ENCODE measurements around the gene OLFM1.
"Not testable (repeated sequence)": the region's sequence is repeated elsewhere in the genome, so short reads cannot be mapped to it uniquely, and the experiment has no call there.

OLFM1 gene

DNA sequence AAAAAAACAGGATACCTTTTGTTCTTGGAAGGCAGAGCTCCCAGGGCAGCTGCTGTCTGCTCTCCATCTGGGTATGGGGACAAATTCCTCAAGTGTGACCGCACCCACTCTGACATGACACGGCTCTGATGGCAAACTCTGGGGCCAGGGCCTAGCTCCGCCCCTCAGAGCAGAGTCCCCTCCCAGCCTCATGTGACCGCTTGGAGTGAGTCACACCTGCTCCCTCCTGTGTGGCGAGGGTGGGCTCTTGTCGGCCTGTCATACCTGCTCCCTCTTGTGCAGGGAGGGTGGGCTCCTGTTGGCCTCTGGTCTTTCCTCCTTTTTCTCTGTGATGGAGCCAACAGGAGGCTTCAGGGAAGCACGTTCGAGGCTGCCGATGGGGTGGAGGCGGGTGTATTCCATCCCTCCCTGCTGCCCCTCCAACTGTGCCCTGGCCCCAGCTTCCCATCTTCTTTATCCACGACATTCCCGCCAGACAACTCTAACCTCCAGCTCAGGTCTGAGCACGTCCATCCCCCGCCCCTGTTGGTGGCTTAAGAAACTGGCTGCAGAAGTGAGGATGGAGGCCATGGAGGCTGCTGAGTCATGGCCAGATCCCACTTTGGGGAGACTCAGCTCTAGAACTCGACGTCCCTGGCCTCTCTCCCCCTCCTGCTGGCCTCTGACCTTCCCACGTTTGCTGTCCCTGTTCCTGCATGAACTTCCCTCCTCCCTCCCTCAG is 65.3 kb downstream of the OLFM1 start:
- DNase-seq (ENCODE audit: low read depth): no peak

DNA sequence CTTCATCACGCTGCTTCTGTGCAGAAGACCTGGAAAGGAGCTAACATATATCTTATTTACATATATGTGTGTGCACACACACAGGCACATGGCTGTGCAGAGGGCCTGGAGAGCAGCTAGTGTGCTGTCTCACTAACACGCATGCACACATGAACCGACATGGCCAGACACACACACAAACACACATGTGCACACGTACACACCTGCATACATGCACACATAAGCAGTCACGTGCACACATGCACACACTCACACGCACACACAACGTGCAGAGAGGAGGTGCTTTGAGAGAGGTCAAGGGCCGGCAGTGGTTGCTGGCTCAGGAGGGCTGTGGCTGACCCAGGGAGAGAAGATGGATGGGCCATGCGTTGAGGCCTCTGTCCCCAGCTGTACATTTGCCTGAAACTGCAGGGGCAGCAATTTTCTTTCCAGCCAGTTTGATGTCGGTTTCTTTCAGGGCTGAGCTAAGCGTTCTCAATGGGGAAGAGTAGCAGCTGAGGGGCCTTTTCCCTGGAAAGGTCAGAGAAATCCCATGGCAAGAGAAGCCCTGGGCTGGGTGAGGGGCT is 66.7 kb downstream of the OLFM1 start:
- DNase-seq (ENCODE audit: low read depth): no peak

DNA sequence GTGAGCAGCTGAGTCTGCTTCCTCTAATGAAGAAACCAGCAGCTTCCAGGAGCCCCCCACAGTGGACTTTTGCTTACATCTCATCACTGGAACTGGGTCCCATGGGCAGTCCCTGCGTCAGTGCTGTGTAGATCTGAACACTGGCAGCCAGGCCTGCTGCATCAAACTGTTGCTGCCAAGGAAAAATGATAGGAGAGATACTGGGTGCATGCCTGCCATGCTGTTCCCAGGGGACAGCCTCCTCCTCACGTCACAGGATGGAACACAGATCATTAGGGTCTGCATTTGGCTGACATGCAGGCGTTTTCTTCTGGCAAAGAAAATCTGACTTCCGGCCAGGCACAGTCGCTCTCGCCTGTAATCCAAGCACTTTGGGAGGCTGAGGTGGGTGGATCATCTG is 67.9 kb downstream of the OLFM1 start:
- no peak for DNase-seq (ENCODE audit: low read depth)

DNA sequence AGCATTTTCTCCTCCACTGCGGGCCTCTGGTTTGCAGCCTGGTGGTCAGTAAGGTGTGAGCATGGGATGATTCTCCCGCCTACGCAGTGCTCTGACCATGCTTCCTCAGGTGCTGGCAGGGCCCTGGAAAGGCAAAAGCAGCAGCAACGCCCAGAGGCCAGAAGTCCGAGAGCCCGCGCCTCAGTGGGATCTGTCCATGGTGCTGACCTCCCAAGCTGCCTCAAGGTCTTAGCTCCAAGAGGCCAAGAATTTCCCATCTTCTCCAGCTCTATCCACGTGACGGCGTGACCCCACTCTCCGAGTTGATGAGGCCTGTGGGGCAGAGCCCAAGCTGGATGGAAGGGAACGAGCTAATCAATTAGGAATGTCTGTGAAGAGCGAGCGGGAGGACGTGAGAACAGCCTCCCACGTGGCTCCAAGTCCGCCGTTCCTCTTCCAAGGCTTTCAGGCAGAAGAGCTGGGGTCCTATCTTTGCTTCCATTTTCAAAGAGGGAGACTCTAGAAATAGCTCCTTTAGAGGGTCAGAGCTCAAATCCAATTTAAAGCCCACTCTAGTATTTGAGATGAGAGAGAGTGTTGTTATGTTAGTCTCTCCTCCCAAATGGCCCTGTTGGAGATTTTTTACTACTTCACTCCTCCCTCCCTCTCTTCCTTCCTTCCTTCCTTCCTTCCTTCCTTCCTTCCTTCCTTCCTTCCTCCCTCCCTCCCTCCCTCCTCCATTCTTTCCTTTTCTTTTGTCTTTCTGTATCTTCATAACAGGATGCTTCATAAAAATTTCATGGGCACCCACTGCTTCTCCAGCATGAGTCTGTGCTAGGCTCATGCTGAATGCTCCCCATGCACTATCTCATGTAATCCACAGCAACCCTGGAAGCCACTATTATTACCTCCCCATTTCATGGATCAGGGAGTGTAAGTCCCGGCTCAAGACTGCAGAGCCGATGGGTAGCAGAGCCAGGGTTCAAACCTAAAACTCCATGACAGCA is 69.3 kb downstream of the OLFM1 start:
- no peak for DNase-seq (ENCODE audit: low read depth)

DNA sequence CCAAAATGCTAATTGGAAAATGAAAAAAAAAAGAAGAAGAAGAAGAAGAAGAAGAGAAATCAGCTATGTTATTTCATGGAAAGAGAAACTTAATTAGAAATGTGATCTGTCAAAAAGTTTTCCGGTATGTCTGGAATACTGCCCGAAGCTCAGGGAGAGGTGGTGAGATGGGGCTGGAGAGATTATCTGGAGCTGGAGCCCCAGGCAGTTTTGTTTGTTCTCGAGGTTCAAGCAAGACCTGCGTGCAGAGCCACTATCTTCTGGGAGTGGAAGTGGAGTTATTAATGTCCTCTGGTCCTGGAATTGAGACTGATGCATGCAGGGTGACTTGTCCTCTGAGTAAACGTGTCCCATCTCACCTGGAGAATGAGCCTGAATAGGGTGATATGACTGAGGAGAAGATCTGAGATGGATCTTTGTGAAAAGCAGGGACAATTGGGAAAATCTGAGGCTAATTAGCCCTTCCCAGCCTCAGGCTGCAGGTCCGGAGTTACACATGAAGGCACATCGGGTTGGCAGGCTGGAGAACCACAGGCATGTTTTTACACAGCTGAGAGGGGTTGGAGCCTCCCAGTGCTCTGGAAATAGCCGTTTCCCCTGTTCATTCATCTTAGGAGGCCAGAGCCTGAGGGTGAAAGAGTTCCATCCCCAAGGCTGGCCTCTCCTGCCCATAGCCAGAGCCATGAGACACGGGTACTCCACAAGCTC is 70.5 kb downstream of the OLFM1 start:
- no peak for DNase-seq (ENCODE audit: low read depth)

DNA sequence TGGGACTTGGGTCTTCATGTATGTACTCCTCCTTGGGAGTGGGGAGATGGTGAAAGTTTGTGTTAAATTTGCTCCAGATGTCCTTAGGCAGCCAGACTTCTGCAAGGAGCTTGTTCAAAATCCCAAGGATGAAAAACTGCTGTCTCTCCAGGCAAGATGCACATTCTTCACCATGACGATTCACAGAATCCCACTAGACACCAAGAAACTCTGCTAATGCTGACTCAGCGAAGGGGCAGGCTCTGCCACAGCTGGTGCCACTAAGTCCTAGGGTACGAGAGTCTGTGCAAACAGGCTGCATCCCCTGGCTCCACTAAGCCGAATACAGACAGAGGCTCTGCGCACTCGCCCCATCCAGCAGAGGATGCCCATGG is 71.1 kb downstream of the OLFM1 start:
- DNase-seq (ENCODE audit: low read depth): no peak

DNA sequence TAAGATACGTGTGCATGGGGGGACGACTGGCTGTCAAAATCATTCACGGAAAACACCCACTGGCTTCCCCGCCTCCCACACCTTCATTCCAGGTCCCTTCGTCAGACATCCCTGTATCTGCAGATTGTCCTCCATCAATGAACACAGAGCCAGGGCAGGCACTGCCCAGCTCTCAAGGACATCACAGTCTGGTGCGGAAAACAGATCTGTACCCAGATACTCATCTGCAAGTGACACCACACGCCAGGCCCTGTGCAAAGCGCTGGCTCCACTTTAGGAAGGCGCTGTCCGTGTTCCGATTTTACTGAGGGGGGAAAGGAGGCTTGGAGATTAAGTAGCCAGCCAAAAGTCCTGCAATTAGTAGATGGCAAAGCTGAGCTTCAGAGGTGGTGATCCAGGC is 72.3 kb downstream of the OLFM1 start:
- DNase-seq (ENCODE audit: low read depth): no peak

DNA sequence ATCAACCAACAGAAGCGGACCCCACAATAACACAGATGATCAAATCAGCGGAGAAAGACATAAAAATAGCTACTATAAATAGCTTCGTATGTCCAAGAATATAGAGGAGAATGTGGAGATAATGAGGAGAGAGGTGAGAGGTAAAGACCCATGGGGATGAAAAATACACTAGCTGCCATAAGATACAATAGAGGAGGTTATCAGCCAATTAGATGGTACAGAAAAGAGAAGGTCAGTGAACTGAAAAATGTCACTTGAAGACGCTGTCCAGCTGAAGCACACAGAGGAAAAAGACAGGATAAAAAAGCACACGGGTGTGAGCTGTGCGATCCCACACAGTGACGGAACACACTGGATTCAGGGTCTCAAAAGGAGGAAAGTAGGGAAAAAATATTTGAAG is 73.4 kb downstream of the OLFM1 start:
- DNase-seq (ENCODE audit: low read depth): no peak

DNA sequence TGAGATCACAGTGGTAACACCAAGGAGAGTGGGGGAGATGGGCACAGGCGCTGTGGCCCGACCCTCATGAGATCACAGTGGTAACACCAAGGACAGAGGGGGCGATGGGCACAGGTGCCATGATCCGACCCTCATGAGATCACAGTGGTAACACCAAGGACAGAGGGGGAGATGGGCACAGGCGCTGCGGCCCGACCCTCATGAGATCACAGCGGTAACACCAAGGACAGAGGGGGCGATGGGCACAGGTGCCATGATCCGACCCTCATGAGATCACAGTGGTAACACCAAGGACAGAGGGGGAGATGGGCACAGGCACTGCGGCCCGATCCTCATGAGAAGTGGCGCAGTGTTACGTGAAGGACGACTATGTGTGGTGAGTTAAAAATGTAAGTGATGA is 75.1 kb downstream of the OLFM1 start:
- DNase-seq (ENCODE audit: low read depth): not testable (repeated sequence)

DNA sequence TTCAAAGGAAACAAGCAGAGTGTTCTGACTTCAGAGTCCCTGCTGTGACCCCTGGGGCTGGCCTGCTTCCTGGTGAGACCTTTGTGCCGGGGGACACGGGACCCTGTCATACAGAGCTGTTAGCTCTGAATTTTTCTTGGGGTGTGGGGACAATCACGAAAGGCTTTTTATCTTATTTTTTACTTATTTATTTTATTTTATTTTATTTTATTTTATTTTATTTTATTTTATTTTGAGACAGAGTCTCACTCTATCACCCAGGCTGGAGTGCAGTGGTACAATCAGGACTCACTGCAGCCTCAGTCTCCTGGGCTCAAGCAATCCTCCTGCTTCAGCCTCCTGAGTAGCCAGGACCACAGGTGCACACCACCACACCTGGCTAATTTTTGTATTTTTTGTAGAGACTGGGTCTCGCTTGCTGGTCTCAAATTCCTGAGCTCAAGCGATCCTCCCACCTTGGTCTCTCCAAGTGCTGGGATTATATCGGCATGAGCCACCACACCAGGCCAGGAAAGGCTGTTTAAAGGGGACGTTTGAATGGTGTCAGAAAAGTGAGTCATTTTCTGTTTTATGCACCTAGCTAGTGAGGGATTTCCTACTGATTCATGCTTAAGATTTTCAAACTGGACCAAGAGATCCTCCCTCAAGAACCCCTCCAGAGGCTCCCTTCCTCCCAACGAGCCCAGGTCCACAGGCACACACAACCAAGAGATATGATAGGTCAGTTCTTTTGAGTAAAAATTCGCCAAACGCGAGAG is 75.7 kb downstream of the OLFM1 start:
- DNase-seq (ENCODE audit: low read depth): no peak

DNA sequence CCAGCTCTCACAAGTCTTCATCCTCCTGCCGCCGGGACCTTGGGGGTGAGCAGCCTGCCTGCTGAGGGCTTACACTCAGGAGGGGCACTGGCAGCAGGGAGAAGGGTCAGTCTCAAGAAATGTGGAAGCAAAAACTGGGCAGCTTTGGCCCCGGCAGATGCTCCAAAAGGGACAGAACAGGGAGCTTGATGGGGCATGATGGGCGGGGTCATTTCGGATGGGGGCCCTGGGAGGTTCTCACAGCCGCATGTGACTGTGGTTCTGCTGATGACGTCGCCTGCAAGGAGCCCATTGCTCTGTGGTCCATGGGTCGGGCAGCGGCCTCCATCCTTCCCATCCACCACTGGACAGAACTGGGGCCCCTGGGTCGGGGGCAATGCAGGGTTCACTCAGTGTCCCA is 76.6 kb downstream of the OLFM1 start:
- DNase-seq (ENCODE audit: low read depth): no peak

DNA sequence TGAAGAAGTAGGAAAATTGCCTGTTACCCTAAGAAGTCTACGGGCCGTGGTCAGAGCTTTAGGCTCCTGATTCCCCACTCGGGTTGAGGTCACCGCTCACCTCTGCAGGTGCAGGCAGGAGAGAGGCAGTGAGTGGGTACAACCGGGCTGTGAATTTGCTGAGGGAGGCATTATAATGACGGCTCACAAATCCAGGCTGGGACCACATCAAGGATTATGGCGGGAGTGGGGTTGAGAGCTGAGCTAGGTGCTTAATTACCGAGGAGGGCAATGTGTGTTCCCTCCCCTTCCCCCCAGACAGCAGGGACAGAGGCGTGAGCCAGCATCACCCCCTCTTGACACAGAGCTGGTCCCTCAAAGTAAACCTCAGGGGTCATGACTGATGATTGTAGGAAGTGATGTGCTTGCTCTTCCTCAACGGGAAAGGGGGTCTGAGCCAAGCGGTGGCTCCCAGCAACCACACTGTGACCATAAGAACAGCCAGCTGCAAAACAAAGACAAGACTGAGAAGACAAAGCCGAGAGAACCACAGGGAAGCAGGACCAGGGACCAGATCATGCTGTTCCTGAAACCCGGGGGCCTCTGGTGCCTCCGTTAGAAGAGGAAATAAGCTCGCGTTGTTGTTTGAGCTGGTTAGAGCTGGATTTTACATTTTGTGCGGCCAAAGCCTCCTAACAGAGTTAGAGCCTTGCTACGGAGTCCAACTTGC is 77.7 kb downstream of the OLFM1 start:
- DNase-seq (ENCODE audit: low read depth): no peak

DNA sequence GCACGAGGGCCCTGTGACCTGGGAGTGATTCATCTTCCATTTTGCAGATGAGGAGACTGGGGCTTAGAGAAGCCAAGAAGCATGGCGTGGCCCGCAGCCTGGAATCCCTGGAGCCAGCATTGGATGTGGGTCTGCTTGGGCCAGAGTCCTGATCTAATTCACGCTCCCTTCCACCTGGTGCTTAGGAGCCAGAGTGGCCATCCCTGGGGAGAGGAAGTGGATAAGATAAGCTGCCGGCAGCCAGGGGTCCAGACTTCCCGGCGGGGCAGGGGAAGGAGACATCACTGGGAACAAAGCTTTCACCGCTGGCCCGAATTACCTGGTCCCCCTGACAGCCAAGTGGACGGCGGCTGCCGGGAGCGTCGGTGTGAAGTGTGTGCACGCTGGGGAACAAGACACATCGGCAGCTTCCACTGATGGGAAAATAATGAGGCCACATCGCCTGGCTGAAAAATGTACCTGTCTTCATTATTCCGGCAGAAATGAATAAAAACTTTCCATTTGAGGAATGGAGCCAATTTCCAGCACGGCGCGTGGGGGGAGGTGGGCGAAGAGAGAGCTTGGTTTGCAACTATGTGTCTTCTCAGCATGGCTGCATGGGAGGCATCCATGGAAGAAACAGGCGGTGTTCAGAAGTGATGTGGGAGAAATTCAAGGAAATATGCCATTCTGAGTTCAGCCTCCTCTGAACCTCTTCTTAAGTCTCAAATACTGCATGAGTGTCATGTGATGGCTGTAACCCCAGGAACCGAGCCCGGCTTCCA is 78.5 kb downstream of the OLFM1 start:
- DNase-seq (ENCODE audit: low read depth): no peak

DNA sequence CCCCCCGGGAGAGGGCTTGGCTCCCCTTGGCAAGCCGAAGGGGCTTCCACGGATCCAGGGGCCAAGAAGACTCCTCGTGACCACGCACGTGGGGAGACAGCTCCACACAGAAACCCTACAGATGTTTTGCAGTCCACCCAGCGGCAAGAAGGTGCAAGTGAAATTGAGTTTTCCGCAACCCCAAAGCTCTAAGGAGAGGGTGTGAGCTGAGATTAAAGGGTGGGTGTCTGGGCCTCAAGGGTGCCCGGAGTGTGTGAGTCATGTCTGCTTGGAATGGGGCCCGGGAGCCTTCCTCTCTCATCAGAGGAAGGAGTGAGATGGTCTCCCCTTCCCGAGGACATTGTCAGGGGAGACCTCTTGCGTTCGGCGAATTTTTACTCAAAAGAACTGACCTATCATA is 79.1 kb downstream of the OLFM1 start:
- DNase-seq (ENCODE audit: low read depth): no peak

DNA sequence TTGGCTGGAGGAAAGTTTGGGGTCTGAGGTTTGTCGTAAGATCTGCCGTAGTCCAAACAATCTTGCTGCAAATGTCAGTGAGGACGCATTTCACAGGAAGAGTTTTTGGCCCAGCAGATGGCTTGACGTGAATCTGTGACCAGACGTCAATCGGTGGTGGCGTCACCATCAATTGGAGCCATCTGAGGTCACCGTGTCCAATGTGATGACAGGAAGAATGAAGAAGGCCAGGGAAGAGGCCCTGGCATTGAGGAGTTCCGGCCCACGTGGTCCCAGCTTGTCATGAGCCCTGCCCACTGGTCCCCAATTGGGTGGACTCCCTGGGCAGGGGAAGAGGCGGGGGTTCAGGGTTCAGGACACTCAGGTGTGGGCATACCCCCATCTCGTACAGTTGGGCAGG is 79.9 kb downstream of the OLFM1 start:
- no peak for DNase-seq (ENCODE audit: low read depth)

DNA sequence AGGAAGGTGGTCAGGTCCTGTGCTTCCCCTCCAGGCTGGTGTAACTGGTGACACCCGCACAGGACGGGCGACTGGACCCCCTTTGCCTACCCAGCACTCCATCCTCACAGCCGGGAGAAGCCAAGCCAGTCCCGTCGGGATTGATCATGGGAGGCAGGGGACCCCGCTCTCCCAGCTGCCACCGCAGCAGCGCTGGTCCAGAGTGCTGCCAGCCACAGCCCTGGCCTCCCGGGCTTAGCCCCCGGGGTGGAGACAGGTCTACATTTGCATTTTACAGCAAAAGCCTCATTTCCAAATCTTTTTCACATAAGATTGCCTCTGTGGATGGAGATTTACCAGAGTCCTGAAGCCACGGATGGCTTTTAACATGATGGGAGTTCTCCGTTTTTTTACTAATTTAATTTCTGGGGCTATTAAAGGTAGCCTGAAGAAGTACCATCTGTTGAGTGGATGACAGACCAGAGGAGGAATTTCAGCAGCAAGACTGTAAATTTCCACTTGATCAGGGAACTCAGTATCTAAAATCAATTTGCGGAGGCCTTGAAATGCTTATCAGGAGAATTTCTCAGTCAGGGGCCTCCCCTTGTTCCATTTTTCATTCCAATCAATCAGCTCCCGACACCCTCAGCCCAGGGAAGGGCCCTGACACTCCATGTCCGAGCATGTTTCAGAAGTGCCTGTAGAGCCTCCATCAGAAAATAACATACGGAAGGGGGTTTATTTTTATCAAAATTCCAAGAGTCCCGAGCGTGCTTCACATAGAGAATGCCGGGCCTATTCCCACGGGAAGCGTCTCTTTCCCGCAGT is 80.6 kb downstream of the OLFM1 start:
- DNase-seq (ENCODE audit: low read depth): no peak

DNA sequence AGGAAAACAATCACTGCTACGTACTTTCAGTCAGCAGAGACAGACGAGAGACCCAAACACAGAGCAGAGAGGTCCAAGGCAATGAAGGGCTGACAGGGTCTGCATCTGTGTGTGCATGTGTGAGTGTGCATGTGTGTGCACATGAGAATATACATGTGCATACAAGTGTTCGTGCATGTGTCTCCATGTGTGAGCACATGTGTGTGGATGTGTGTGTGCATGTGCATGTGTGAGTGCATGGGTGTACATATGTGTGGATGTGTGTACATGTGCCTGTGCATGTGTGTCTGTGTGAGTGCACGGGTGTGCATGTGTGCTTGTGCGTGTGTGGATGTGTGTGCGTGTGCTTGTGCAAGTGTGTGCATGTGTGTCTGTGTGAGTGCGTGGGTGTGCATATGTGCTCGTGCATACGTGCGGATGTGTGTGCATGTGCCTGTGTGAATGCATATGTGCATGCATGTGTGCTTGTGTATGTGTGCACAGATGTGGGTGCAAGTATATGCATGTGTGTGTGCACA is 82.3 kb downstream of the OLFM1 start:
- DNase-seq (ENCODE audit: low read depth): no peak

DNA sequence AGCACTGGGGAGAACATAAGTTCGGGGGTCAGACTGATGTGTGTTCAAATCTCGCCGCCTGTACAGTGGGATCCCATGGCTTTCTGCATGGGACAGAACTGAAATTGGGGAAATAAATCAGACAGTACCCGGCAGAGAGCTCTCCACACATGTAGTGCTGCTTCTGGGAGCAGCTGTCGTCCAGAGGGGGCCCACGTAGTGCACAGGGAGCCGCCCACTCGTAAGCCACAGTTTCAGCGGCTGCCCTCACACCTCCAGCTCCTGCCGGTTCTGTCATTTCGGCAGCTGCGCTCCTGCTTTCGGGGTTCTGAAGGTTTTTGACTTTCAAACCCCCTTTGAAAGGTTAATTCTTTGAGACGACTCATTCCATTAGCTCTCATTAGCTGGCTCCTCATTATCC is 83.1 kb downstream of the OLFM1 start:
- no peak for DNase-seq (ENCODE audit: low read depth)

Measured in fibroblast of gingiva (primary cell).